HG02610 (cell line): ENCODE measurements around the gene CHML.

ENCODE experiments used
- ATAC-seq: cut with Tn5 transposase; IDR thresholded peaks from one replicate; pipeline ENCODE4 v1.9.1; 2021; ENCODE audit warnings: mild to moderate bottlenecking, moderate library complexity; ENCODE audit not compliant: unreplicated experiment

Gene CHML

GRCh38 chr1:241646201-241646600 lies 6.0 kb upstream of the CHML start:
- ATAC-seq = no peak

DNA sequence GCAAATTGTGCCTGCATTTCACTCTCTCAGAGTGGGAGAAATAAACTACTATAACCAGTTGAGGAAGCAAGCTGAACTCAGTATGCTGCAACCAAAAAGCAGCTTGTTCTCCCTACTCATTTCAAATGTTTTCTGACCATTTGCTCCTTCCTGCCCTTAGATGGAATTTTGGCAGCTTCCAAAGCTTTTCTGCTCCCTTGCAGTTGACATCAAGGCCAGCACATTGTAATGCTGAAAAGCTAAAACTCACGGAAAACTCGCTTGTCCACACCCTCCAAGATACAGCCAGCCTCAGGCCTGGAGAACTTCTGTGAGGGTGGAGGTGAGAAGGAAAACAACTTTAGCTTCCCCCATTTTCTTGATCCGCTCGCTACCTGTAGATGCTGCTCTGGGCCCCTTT lies 5.0 kb upstream of the CHML start:
- no peak for ATAC-seq

- ATAC-seq = no peak
Measured at GRCh38 chr1:241644259-241644658, 4.1 kb upstream of the CHML start.

DNA sequence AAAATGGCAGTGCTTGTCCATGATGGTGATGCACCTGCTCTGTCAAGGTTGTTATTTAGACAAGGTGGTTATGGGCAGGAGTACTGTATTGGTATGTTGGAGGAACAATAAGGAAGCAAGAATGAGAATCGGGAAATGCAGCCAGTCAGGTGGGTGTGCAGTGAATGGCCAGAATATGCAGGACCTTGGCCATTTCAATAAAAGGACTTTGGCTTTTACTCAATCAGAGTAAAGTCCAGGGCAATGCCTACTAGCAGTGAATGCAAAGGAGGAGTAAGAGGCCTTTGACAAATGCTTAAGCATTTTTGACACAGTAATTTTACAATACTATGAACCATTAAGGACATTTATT lies 2.4 kb upstream of the CHML start:
- ATAC-seq = no peak

GRCh38 chr1:241641773-241642592 lies 1.8 kb upstream of the CHML start:
- no peak for ATAC-seq

GRCh38 chr1:241640867-241641622 lies 876 bp upstream of the CHML start:
- ATAC-seq = no peak

DNA sequence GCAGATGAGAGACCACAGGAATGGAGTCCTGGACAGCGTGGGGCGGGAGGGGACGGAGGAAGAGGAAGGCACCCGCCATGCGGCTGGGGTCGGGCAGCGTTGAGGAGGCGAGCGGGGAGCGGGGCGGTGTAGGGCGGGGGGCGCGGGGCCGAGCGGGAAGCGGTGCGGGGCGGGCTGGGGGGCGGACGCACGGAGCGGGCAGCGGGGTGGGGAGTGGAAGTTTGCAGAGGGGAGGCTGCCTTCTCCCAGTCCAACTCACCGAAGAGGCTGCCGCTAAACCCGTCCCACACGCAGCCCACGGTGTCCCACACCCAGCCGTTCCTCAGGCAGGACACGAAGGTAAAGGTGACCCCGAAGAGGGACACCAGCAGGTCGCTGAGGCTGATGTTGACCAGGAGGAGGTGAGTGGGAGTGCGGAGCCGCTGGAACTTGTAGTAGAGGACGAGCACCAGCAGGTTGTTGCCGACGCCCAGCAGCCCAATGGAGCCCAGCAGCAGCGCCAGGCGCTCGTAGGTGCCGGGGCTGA lies 483 bp downstream of the CHML start:
- ATAC-seq = peak; percentile 38

- ATAC-seq = no peak
Measured at GRCh38 chr1:241638909-241639622, 1.1 kb downstream of the CHML start.

DNA sequence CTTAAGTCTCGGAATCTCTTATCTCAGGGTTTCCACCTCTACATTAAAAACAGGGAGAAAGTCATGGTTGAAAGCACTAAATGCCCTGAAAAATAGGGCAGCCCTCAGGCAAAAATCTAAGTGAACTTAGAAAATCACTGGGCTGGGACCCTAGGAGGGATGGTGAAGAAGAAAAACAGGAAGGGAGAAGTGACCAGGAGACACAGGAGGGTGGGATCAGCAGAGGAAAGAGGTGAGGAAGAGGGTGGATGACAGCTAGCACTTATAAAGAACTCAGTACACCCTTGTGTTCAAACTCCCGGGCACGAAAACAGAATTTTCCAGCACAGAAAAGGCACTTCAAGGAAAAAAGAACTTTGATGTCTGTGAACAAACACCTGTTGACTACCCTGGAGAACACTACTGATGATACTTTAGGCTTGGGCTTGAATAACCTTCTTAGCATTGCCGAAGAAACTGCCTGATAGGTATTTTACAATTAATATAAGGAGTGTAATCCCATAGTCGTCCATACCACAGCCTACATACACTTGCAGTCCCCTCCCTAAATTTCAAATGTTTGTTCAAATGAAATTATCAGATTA lies 2.0 kb downstream of the CHML start:
- ATAC-seq = no peak

- ATAC-seq = no peak
Measured at GRCh38 chr1:241637604-241638003, 2.6 kb downstream of the CHML start.

- ATAC-seq = no peak
Measured at GRCh38 chr1:241637046-241637590, 3.1 kb downstream of the CHML start.

DNA sequence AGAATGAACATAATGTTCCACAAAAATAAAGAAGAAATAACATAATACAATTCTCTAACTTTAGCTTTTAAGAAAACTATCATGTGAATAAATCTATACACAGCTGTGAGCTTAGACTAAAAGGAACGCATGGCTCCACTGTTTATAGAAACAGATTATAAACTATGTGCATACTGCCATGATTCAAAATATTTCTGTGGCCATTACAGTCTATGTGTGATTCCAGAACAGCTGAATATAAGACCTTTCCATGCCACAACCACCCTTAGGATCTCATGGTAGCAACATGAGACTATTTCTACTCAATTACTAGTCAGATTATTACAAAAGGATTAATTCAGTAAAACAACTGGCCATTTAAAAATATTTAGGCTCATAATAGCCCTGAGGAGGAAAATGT lies 3.9 kb downstream of the CHML start:
- ATAC-seq = no peak

DNA sequence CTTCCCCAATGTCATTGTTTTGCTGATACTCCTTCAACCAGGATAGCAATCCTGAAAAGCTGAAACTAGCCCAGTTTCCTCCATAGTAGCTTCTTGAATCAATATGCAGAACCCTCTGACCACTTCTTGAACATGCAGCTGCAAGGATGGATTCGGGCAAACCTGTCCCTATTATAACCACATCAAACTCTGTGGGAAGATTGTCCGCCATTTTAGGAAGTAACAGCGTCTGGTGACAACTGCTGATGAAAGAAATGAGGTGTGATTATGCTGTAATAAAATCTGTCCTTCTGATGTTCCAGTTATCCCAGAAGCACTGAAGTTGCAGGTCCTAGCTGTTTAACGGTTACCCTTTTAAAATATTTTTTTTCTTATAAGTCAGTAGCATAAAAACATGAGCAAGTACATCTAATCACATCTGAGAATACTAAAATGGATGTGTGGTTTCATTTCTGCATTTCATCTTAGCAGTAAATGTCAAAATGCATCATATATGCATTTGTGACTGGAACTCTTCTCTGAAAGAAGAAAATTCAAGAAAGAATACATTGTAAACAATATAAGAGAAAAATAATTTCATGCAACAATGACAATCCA lies 4.5 kb downstream of the CHML start:
- ATAC-seq = no peak

DNA sequence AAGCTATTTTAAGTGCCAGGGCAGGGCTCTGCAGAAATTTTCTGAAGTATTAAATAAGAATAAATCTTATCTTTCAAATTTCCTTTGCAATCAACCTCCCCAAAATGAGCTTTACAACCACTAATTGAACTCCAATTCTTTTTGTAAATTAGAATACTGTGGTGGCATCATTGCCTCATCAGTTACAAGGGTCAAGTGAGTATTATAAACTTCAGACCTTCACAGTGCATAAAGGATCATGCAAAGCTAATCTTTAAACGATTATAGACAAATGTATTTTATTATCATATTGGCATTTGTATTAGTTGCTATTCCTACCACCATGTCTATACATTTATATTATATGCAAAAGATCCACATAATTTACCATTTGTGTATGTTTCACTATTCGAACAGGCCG lies 7.2 kb downstream of the CHML start:
- ATAC-seq = no peak

DNA sequence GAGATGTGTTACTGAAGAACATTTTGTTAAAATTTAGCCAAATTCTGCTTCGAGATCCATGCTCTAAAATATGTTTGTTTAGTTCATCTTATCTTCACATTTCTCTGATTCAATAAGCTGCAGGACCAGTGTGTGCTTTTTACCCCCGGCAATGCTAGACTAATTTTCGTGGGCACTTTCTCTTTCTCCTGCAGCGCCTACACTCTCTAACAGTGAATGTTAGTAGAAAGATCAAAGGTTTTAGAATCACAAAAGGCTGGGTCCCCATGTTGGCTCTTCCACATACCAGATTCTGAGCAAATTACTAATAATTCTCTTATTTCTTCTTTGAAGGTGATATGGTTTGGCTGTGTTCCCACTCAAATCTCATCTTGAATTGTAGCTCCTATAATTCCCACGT lies 8.5 kb downstream of the CHML start:
- peak; percentile 25 for ATAC-seq

DNA sequence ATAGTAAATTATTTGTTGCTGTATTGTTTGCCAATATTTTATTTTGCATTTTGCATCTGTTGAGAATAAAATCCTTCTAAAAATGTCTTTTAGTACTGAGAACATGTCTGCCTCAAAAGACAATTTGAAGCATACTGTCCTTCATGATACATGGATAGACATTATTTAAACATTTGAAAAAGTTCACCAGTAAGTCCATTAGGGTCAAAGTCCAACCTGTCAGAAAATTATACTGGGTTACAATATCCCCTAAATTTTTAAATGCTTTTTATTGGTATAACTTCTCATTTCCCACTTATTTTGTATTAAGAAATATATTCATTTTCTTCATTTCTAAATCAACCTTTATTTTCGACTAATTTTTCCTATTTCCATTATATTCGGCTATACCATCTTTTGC lies 9.3 kb downstream of the CHML start:
- ATAC-seq = no peak

DNA sequence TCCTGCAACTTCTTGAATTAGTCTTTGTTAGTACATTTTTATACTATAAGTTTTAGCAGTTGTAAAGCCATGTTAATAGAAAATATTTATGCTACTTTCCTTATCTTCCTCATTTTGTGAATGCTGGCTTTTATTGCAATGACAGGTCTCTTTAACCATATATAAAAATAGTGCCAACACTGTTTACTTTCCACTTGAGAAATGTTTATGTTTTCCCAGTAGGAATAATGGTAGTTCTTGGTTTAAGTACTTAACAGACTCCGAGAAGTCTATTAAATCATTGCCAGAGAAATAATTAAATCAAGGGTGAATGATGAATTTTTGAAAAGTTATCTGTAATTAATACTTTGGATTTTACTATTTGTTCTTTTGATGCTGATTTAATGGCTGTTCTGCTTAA lies 9.7 kb downstream of the CHML start:
- no peak for ATAC-seq

GRCh38 chr1:241630005-241630404 lies 10.2 kb downstream of the CHML start:
- ATAC-seq = peak; percentile 59

DNA sequence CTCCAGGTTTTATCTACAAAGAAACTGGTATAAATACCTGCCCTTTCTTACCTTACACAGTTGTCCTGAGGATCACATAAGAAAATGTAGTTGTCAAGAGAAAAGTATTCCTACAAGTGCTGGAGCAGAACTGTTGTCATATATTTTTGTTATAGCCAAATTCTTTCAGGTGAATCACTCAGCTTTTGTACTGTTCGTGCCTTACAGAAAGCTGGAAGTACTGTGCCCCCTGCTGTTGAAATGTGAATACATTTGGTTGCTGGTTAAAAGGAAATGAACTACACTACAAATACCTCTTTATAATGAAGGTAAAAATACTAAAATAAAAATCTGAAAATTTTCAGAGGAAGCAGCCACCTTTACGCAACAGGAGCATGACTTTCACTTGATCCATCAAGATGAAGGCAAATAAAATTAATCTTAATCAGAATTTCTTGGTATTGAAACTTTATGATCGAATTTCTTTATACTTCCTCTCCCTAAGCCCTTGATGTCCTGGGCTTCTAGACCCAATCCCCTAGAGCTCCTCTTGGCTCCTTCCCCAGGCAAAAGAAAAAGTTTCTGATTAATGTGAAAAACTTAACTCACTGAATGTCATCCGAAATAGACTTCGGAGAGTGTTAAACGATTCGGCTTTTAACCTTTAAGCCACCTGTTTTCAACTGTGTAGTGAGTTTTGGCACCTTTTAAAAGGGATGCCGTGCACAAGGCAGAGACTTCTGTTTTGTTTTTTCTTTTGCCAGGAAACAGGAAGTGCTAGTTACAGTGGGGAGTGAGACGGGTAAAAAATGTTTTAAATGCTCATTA lies 12.5 kb downstream of the CHML start:
- ATAC-seq = peak; percentile 66

- no peak for ATAC-seq
Measured at GRCh38 chr1:241624935-241625334, 15.2 kb downstream of the CHML start.
